Left forelimb (tissue), 1 donor: ENCODE measurements around the gene HLF.
"Not testable (repeated sequence)": the region's sequence is repeated elsewhere in the genome, so short reads cannot be mapped to it uniquely, and the experiment has no call there.

Source experiments
- DNase-seq: peaks from one replicate; pipeline ENCODE4 v3.0.0-alpha.2; 2018; ENCODE audit warnings: low spot score

Gene HLF

GRCh38 chr17:55311767-55312375 lies 47.1 kb downstream of the HLF start:
- no peak for DNase-seq

- DNase-seq: no peak
Measured at GRCh38 chr17:55312852-55313251, 48.1 kb downstream of the HLF start.

GRCh38 chr17:55314061-55314783 lies 49.5 kb downstream of the HLF start:
- DNase-seq: no peak

GRCh38 chr17:55314784-55315491 lies 50.2 kb downstream of the HLF start:
- no peak for DNase-seq

- no peak for DNase-seq
Measured at GRCh38 chr17:55316499-55316898, 51.7 kb downstream of the HLF start.

GRCh38 chr17:55317284-55317683 lies 52.5 kb downstream of the HLF start:
- no peak for DNase-seq

GRCh38 chr17:55318081-55318480 lies 53.3 kb downstream of the HLF start:
- DNase-seq: no peak

GRCh38 chr17:55318715-55319487 lies 54.1 kb downstream of the HLF start:
- no peak for DNase-seq

GRCh38 chr17:55319933-55320593 lies 55.3 kb downstream of the HLF start:
- DNase-seq: no peak

- DNase-seq: no peak
Measured at GRCh38 chr17:55320594-55321426, 56.0 kb downstream of the HLF start.

GRCh38 chr17:55321427-55322060 lies 56.8 kb downstream of the HLF start:
- no peak for DNase-seq

- no peak for DNase-seq
Measured at GRCh38 chr17:55322453-55322985, 57.8 kb downstream of the HLF start.

- DNase-seq: no peak
Measured at GRCh38 chr17:55323518-55324295, 58.9 kb downstream of the HLF start.

GRCh38 chr17:55324296-55324978 lies 59.7 kb downstream of the HLF start:
- DNase-seq: no peak

GRCh38 chr17:55325406-55325805 lies 60.6 kb downstream of the HLF start:
- no peak for DNase-seq

GRCh38 chr17:55326030-55326429 lies 61.3 kb downstream of the HLF start:
- DNase-seq: no peak

GRCh38 chr17:55327225-55328088 lies 62.7 kb downstream of the HLF start:
- DNase-seq: no peak

GRCh38 chr17:55328514-55328913 lies 63.8 kb downstream of the HLF start:
- DNase-seq: not testable (repeated sequence)
